ENCODE measurements around the gene METTL26. TPM values are rescaled to one million over a fixed set of nuclear protein-coding genes. Genes with fewer than 3 reads are reported as not detected.

Gene METTL26
- total and polyA plus RNA-seq, 2 donors, result 26.7 to 135 TPM

- no peak for DNase-seq (ENCODE audit: extremely low spot score)
- no peak overlapping the region for H3K27ac ChIP-seq (ENCODE audit: low read depth)
- peaks cover under 1% of the 10 kb centered on the region for H3K4me1 ChIP-seq (ENCODE audit: insufficient read depth)
- peaks cover 2% of the 10 kb centered on the region for H3K36me3 ChIP-seq (ENCODE audit: insufficient read depth)
- H3K4me3 ChIP-seq (ENCODE audit: low read depth, low read length), result no peak overlapping the region
- WGBS, result 83% methylated on average over 21 of the region's 21 CpGs
Observed at GRCh38 chr16:678209-678857, 42.2 kb upstream of the METTL26 start.

GRCh38 chr16:677316-678190 lies 41.4 kb upstream of the METTL26 start:
- no peak for DNase-seq (ENCODE audit: extremely low spot score)
- Histone ChIP-seq H3K27ac (ENCODE audit: low read depth) (no peak overlapping the region), H3K4me1 (ENCODE audit: insufficient read depth) (no peaks in the 10 kb centered on the region), H3K36me3 (ENCODE audit: insufficient read depth) (peaks cover under 1% of the 10 kb centered on the region), H3K4me3 (ENCODE audit: low read depth, low read length) (no peak overlapping the region)
- WGBS, result 47% methylated on average over 57 of the region's 57 CpGs

- H3K4me1 ChIP-seq (ENCODE audit: insufficient read depth), result no peaks in the 10 kb centered on the region
- peak; percentile 64 for DNase-seq (ENCODE audit: extremely low spot score)
- 63% methylated on average over 23 of the region's 23 CpGs for WGBS
- no peak overlapping the region for H3K4me3 ChIP-seq (ENCODE audit: low read depth, low read length)
- H3K36me3 ChIP-seq (ENCODE audit: insufficient read depth), result no peaks in the 10 kb centered on the region
- no peak overlapping the region for H3K27ac ChIP-seq (ENCODE audit: low read depth)
Observed at GRCh38 chr16:676913-677312, 40.8 kb upstream of the METTL26 start.

- no peaks in the 10 kb centered on the region for H3K36me3 ChIP-seq (ENCODE audit: insufficient read depth)
- no peak for DNase-seq (ENCODE audit: extremely low spot score)
- 88% methylated on average over 21 of the region's 21 CpGs for WGBS
- no peaks in the 10 kb centered on the region for H3K4me1 ChIP-seq (ENCODE audit: insufficient read depth)
- no peak overlapping the region for H3K27ac ChIP-seq (ENCODE audit: low read depth)
- no peak overlapping the region for H3K4me3 ChIP-seq (ENCODE audit: low read depth, low read length)
Observed at GRCh38 chr16:676565-676902, 40.4 kb upstream of the METTL26 start.

GRCh38 chr16:675884-676564 lies 39.9 kb upstream of the METTL26 start:
- H3K36me3 ChIP-seq (ENCODE audit: insufficient read depth), result no peaks in the 10 kb centered on the region
- no peak overlapping the region for H3K4me3 ChIP-seq (ENCODE audit: low read depth, low read length)
- 37% methylated on average over 25 of the region's 25 CpGs for WGBS
- no peak overlapping the region for H3K27ac ChIP-seq (ENCODE audit: low read depth)
- H3K4me1 ChIP-seq (ENCODE audit: insufficient read depth), result no peaks in the 10 kb centered on the region
- DNase-seq (ENCODE audit: extremely low spot score), result no peak

GRCh38 chr16:674968-675883 lies 39.1 kb upstream of the METTL26 start, which contains the start of gene RHBDL1:
Gene RHBDL1, plus strand, starts transcription at chr16:675671. Its CDS starts 120 bp downstream, at chr16:675791.
- H3K4me1 ChIP-seq (ENCODE audit: insufficient read depth), result no peaks in the 10 kb centered on the region

DNA sequence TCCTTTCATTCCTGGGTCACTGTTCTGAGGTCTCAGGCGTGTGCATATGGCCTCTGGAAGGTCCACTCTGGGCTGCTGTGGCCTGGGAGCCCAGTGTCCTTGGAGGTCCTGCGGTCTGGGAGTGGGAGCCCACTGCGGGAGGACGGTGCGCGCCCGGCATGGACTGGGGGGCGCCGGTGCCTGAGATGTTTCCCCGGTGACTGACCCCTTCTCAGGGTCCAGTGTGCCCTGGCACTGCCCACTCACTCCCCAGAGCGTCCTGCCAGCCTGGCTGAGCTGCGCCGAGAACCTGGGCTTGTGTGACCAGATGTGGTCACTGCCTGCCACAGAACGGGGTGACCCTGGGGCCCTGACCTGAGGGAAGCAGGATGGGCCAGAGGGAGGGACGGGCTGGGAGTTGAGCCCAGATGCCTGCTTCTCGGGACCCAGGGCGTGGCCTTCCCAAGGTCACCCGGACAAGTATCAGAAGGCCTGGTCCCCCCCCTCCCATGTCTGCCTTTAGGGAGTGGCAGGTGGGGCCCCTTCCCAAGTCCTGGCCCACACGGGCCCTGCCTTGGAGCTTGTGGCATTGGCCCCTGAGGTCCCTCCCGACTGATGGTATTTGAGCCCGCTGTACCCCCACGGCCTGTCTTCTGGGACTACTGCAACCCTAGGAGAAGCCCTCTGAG lies 38.2 kb upstream of the METTL26 start:
- Histone ChIP-seq H3K27ac (ENCODE audit: low read depth) (no peak overlapping the region), H3K36me3 (ENCODE audit: insufficient read depth) (no peaks in the 10 kb centered on the region), H3K4me3 (ENCODE audit: low read depth, low read length) (no peak overlapping the region), H3K4me1 (ENCODE audit: insufficient read depth) (no peaks in the 10 kb centered on the region)
- no peak for DNase-seq (ENCODE audit: extremely low spot score)
- WGBS, result 81% methylated on average over 22 of the region's 22 CpGs

More at GRCh38 chr16:674968-675883, 39.1 kb upstream of the METTL26 start, which contains the start of gene RHBDL1:
- no peaks in the 10 kb centered on the region for H3K36me3 ChIP-seq (ENCODE audit: insufficient read depth)
- DNase-seq (ENCODE audit: extremely low spot score), result no peak
- WGBS, result 3% methylated on average over 73 of the region's 73 CpGs
- peak within 1 kb of the TSS; percentile 9 for H3K4me3 ChIP-seq (ENCODE audit: low read depth, low read length)
- no peak within 1 kb of the TSS for H3K27ac ChIP-seq (ENCODE audit: low read depth)

GRCh38 chr16:673399-673991 lies 37.4 kb upstream of the METTL26 start:
- Histone ChIP-seq H3K4me3 (ENCODE audit: low read depth, low read length) (no peak overlapping the region), H3K4me1 (ENCODE audit: insufficient read depth) (no peaks in the 10 kb centered on the region), H3K27ac (ENCODE audit: low read depth) (no peak overlapping the region), H3K36me3 (ENCODE audit: insufficient read depth) (no peaks in the 10 kb centered on the region)
- DNase-seq (ENCODE audit: extremely low spot score), result no peak
- WGBS, result 91% methylated on average over 18 of the region's 18 CpGs

DNA sequence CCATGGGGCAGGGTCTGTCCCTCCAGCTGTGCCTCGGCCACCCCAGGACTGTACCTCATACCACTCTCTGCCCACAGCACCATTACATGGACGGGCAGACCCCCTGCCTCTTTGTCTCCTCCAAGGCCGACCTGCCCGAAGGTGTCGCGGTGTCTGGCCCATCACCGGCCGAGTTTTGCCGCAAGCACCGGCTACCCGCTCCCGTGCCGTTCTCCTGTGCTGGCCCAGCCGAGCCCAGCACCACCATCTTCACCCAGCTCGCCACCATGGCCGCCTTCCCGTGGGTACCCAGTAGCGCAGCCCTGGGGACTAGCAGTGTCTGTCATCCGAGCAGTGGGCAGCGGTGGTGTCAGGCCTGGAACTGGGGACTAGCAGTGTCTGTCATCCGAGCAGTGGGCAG lies 36.7 kb upstream of the METTL26 start:
- H3K4me1 ChIP-seq (ENCODE audit: insufficient read depth), result no peaks in the 10 kb centered on the region
- no peak for DNase-seq (ENCODE audit: extremely low spot score)
- H3K36me3 ChIP-seq (ENCODE audit: insufficient read depth), result no peaks in the 10 kb centered on the region
- 92% methylated on average over 21 of the region's 21 CpGs for WGBS
- H3K4me3 ChIP-seq (ENCODE audit: low read depth, low read length), result no peak overlapping the region
- H3K27ac ChIP-seq (ENCODE audit: low read depth), result no peak overlapping the region

GRCh38 chr16:672371-672770 lies 36.3 kb upstream of the METTL26 start:
- H3K4me3 ChIP-seq (ENCODE audit: low read depth, low read length), result no peak overlapping the region
- no peak overlapping the region for H3K27ac ChIP-seq (ENCODE audit: low read depth)
- no peaks in the 10 kb centered on the region for H3K4me1 ChIP-seq (ENCODE audit: insufficient read depth)
- DNase-seq (ENCODE audit: extremely low spot score), result no peak
- H3K36me3 ChIP-seq (ENCODE audit: insufficient read depth), result no peaks in the 10 kb centered on the region
- WGBS, result 91% methylated on average over 19 of the region's 19 CpGs

DNA sequence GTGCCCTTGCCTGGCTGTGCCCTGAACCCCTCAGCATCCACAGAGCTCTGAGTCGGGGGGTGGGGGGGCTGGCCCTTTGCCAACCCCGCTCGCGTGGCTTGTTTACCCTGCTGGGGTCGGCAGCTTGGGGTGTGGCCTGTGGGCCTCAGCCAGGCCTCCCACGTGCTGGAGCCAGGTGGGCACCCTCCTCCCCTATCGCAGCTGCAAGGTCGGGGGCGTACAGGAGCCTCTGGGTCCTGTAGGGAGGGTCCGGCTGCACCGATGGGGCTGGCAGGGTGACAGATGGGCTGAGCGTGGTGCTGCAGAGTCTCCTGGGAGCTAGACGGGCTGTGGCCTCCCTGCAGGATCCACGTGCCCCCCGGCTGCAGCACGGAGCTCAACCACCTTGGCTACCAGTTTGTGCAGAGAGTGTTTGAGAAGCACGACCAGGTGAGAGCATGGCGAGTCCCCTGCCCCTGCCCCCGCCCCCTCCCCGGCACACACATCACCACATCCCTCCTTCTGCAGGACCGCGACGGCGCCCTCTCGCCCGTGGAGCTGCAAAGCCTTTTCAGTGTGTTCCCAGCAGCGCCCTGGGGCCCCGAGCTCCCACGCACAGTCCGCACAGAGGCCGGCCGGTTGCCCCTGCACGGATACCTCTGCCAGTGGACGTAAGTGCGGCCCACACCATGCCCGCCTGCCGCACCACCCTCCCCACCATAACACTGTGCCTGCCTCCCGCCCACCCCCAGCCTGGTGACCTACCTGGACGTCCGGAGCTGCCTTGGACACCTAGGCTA lies 35.4 kb upstream of the METTL26 start:
- Histone ChIP-seq H3K4me3 (ENCODE audit: low read depth, low read length) (no peak overlapping the region), H3K27ac (ENCODE audit: low read depth) (no peak overlapping the region), H3K4me1 (ENCODE audit: insufficient read depth) (no peaks in the 10 kb centered on the region), H3K36me3 (ENCODE audit: insufficient read depth) (no peaks in the 10 kb centered on the region)
- 86% methylated on average over 40 of the region's 40 CpGs for WGBS
- DNase-seq (ENCODE audit: extremely low spot score), result no peak

Measured in urinary bladder (tissue), 4 donors.